ENCODE results near the gene CALML6. TPM values are rescaled to one million over a fixed set of nuclear protein-coding genes. Genes with fewer than 3 reads are reported as not detected.

CALML6 gene
- total RNA-seq, 1 donor from 2014 or later, result not detected

- no peaks in the 10 kb centered on the region for H3K9me3 Mint-ChIP-seq
- Histone ChIP-seq H3K9ac (no peak overlapping the region), H3F3A (ENCODE audit: low read depth) (no peaks in the 10 kb centered on the region), H3K4me2 (no peak overlapping the region), H3K27ac (no peak overlapping the region), H3K9me3 (ENCODE audit: low read depth) (no peaks in the 10 kb centered on the region), H3K4me3 (no peak overlapping the region), H3K79me2 (ENCODE audit: low read depth) (no peaks in the 10 kb centered on the region), H4K20me1 (ENCODE audit: low read depth) (no peaks in the 10 kb centered on the region), H2AFZ (replicated peaks) (no peak overlapping the region), H3K36me3 (no peaks in the 10 kb centered on the region), H3K4me1 (peaks cover 7% of the 10 kb centered on the region), H3K27me3 (peaks cover 9% of the 10 kb centered on the region)
- H3K4me1 Mint-ChIP-seq, result no peaks in the 10 kb centered on the region
- peaks cover 8% of the 10 kb centered on the region for H3K27me3 Mint-ChIP-seq (ENCODE audit: insufficient read depth, low read depth)
- no peaks in the 10 kb centered on the region for H3K36me3 Mint-ChIP-seq
- no peak for TF ChIP-seq EZH2 (IDR thresholded peaks at IDR 0.05)
- TF ChIP-seq CTCF (IDR thresholded peaks at IDR 0.05), result no peak
- TF ChIP-seq EZH2phosphoT487 (IDR thresholded peaks at IDR 0.05), result no peak
- no peak overlapping the region for H3K4me3 Mint-ChIP-seq
- peak; percentile 4 for DNase-seq (ENCODE audit: low spot score)
- no peak overlapping the region for H3K27ac Mint-ChIP-seq
Observed at GRCh38 chr1:1924386-1924785, 9.3 kb downstream of the CALML6 start.

DNA sequence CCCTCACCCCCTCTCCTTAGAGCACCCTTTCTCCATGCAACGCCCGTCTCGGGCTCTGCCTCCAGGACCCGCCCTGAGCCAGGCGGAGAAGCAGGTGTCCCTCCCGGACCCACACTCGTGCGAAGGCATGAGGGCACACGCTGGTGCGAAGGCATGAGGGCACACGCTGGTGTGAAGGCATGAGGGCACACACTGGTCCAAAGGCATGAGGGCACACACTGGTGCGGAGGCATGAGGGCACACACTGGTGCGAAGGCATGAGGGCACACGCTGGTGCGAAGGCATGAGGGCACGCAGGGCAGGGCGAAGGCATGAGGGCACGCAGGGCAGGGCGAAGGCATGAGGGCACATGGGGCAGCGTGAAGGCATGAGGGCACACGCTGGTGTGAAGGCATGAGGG, 9.8 kb downstream of the CALML6 start:
- Mint-ChIP-seq H3K9me3 (no peaks in the 10 kb centered on the region), H3K27ac (no peak overlapping the region), H3K4me1 (no peaks in the 10 kb centered on the region), H3K27me3 (ENCODE audit: insufficient read depth, low read depth) (peaks cover 8% of the 10 kb centered on the region), H3K36me3 (no peaks in the 10 kb centered on the region), H3K4me3 (no peak overlapping the region)
- H3K9me3 ChIP-seq (ENCODE audit: low read depth), result no peaks in the 10 kb centered on the region
- H3K27me3 ChIP-seq, result peaks cover 8% of the 10 kb centered on the region
- no peaks in the 10 kb centered on the region for H3F3A ChIP-seq (ENCODE audit: low read depth)
- TF ChIP-seq CTCF (IDR thresholded peaks at IDR 0.05) (no peak), EZH2 (IDR thresholded peaks at IDR 0.05) (no peak)
- no peak overlapping the region for H3K4me3 ChIP-seq
- no peak overlapping the region for H3K9ac ChIP-seq
- DNase-seq (ENCODE audit: low spot score), result no peak
- H3K4me2 ChIP-seq, result no peak overlapping the region
- no peak overlapping the region for H2AFZ ChIP-seq (replicated peaks)
- peaks cover 4% of the 10 kb centered on the region for H3K4me1 ChIP-seq
- no peaks in the 10 kb centered on the region for H4K20me1 ChIP-seq (ENCODE audit: low read depth)
- H3K79me2 ChIP-seq (ENCODE audit: low read depth), result no peaks in the 10 kb centered on the region
- no peaks in the 10 kb centered on the region for H3K36me3 ChIP-seq
- no peak overlapping the region for H3K27ac ChIP-seq

DNA sequence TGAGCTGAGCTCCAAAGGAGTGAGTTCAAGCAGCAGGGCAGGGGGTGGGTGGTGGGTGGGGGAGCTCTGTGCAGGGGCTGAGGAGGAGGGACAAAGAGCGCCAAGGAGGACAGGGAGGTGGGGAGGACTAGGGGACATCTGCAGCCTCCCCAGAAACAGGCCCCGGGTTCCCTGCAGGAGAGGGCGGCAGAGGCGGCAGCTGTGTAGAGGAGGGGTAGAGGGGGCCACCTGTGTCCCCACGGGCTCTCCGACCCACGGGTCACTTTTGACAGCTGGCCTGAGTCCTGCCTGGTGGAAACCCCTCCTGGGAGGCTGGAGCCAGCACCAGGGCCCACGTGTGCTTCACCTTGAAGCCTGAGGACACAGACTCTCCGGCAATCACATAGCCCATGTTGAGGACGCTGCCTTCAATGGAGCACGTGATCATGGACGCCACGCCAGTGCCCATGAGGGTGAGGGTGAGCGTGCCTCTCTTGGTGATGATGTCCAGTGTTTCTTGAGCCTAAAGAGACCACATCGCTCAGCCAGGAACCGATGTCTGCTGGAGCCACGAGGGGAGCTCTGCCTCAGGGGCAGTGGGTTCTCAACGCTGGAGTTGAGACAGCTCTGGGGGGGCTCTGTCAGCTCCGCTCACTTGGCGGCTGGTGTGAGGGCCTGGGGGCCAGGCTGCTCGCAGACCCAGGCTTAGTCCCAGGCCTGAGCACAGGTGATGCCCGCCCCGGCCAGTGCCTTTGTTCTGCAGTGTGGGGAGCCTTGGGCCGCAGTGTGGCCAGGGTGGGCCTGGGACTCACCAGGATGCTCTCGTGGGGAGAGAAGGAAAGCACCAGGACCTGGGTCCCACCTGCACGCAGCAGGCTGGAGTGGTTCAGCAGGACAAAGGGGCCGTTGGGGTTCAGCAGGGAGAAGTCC, 10.6 kb downstream of the CALML6 start:
- no peak overlapping the region for H3K27ac ChIP-seq
- H3K36me3 ChIP-seq, result no peaks in the 10 kb centered on the region
- TF ChIP-seq CTCF (IDR thresholded peaks at IDR 0.05) (no peak), EZH2phosphoT487 (IDR thresholded peaks at IDR 0.05) (no peak), EZH2 (IDR thresholded peaks at IDR 0.05) (no peak)
- no peaks in the 10 kb centered on the region for H3K9me3 ChIP-seq (ENCODE audit: low read depth)
- Mint-ChIP-seq H3K4me1 (no peaks in the 10 kb centered on the region), H3K36me3 (no peaks in the 10 kb centered on the region), H3K27me3 (ENCODE audit: insufficient read depth, low read depth) (peaks cover 11% of the 10 kb centered on the region), H3K4me3 (no peak overlapping the region), H3K27ac (no peak overlapping the region), H3K9me3 (no peaks in the 10 kb centered on the region)
- no peaks in the 10 kb centered on the region for H3K79me2 ChIP-seq (ENCODE audit: low read depth)
- H3K4me2 ChIP-seq, result no peak overlapping the region
- H4K20me1 ChIP-seq (ENCODE audit: low read depth), result no peaks in the 10 kb centered on the region
- H3K27me3 ChIP-seq, result no peaks in the 10 kb centered on the region
- H3F3A ChIP-seq (ENCODE audit: low read depth), result no peaks in the 10 kb centered on the region
- no peak overlapping the region for H2AFZ ChIP-seq (replicated peaks)
- H3K9ac ChIP-seq, result no peak overlapping the region
- H3K4me3 ChIP-seq, result no peak overlapping the region
- no peak for DNase-seq (ENCODE audit: low spot score)
- H3K4me1 ChIP-seq, result peaks cover 4% of the 10 kb centered on the region

All from neural progenitor cell (in vitro differentiated cells).